Activated T-cell treated with anti-CD3 and anti-CD28 coated beads, Interleukin-2, amount 50 U/mL, for 4 hours (primary cell): ENCODE results near the gene ORM1. TPM values are rescaled to one million over a fixed set of nuclear protein-coding genes. Genes with fewer than 3 reads are reported as not detected.

Experiments used
- ATAC-seq, 2 donors: fragments of 200-7000 bp; cut with Tn5 transposase; one replicate each; pipeline ENCODE4 v1.10.0; 2021
- DNase-seq: peaks from one replicate; pipeline ENCODE4 v3.0.0-alpha.2; 2020
- H3K27me3 Mint-ChIP-seq: one replicate; pipeline ENCODE4 v1.8.0; 2021; ENCODE audit warnings: low read depth, mixed read lengths
- H3K36me3 Mint-ChIP-seq: one replicate; pipeline ENCODE4 v1.8.0; 2022; ENCODE audit warnings: mixed read lengths; ENCODE audit not compliant: insufficient read depth
- H3K4me1 Mint-ChIP-seq: one replicate; pipeline ENCODE4 v1.8.0; 2021; ENCODE audit warnings: low read depth, mixed read lengths
- H3K4me3 Mint-ChIP-seq: one replicate; pipeline ENCODE4 v1.8.0; 2021; ENCODE audit warnings: mild to moderate bottlenecking, moderate library complexity, mixed read lengths
- H3K9me3 Mint-ChIP-seq: one replicate; pipeline ENCODE4 v1.8.0; 2021; ENCODE audit warnings: mixed read lengths
- total RNA-seq, 3 donors: library from RNA; stranded (reverse); gene quantifications; one replicate each; pipeline ENCODE4 v1.2.1, GENCODE V29; 2021

The ORM1 gene
- total RNA-seq, 3 donors from 2014 or later, result 2.4 to 4.5 (median 3.5) TPM

DNA sequence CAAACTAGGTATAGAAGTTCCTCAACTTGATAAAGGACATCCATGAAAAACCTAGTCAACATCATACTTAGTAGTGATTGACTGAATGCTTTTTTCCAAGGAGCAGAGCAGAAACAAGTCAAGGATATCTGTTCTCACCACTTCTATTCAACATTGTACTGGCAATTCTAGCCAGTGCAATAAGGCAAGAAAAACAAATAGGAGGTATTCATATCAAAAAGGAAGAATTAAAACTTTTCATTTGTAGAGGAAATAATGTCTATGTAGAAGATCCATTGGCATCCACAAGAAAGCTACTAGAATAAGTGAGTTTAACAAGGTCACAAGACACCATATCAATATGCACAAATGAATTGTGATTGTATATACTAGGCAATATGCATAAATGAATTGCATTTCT, 28.2 kb upstream of the ORM1 start:
- H3K9me3 Mint-ChIP-seq, result peaks cover 18% of the 10 kb centered on the region
- H3K27me3 Mint-ChIP-seq, result peaks cover 4% of the 10 kb centered on the region
- no peak overlapping the region for H3K4me3 Mint-ChIP-seq
- ATAC-seq (no peak), DNase-seq (no peak)
- H3K36me3 Mint-ChIP-seq, result peaks cover 3% of the 10 kb centered on the region
- H3K4me1 Mint-ChIP-seq, result peaks cover 4% of the 10 kb centered on the region

DNA sequence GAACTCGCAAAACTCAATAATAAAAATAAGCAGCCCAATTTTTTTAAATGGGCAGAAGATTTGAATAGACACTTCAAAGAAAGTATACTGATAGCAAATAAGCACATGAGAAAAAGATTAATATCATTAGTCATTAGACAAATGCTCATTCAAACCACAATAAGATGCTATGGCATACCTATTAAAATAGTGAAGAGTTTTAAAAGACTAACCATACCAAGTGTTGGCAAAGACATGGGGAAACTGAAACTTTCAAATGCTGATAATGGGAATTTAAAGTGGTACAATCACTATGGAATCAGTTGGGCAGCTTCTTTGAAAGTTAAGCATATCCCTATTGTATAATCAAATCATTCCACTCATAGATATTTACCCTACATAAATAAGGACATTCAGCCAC, 26.6 kb upstream of the ORM1 start:
- H3K27me3 Mint-ChIP-seq, result peaks cover 3% of the 10 kb centered on the region
- H3K4me1 Mint-ChIP-seq, result no peaks in the 10 kb centered on the region
- ATAC-seq, result no peak
- H3K9me3 Mint-ChIP-seq, result peaks cover 18% of the 10 kb centered on the region
- peaks cover 3% of the 10 kb centered on the region for H3K36me3 Mint-ChIP-seq
- H3K4me3 Mint-ChIP-seq, result no peak overlapping the region
- DNase-seq, result no peak

DNA sequence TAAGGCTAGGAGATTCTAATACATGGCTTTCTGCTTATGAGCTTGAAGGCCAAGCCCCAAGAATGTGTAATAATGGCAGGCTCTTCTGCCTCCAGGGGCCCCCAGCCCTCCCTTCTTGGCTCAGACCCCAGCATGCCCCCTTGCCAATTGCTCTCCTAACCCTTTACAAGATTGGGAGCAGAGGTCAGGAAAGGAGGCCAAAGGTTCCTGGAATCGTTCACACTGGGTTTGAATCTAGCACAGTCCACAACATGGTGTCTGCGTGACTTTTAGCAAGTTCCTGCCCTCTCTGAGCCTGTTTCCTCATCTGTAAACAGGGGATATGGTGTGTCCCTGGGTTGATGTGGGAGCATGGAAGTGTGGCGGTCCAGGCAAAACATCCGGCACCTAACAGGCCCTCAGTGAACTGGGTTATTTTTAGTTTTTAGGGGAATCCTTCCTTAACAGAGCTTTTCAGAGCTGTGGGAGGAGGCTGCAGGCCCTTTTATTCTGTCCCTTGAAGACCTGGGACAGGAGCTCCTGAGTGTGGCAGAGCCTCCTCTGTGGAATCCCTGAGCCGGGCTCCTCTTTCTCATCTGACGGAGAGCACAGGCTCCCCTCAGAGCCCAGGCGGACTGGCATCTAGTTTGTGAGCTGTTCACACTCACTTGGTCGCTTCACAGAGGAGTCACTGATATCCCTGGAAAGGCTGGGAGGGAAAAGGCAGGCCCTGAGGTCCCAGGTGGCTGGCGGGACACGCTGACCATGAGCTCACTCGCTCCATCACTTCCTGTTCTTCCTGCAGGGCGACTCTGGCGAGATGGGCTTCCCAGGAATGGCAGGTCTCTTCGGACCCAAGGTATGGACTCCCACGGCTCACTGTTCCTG, 23.4 kb upstream of the ORM1 start:
- peaks cover 9% of the 10 kb centered on the region for H3K27me3 Mint-ChIP-seq
- H3K4me3 Mint-ChIP-seq, result no peak overlapping the region
- DNase-seq (no peak), ATAC-seq (no peak)
- no peaks in the 10 kb centered on the region for H3K4me1 Mint-ChIP-seq
- peaks cover 3% of the 10 kb centered on the region for H3K36me3 Mint-ChIP-seq
- peaks cover 17% of the 10 kb centered on the region for H3K9me3 Mint-ChIP-seq

DNA sequence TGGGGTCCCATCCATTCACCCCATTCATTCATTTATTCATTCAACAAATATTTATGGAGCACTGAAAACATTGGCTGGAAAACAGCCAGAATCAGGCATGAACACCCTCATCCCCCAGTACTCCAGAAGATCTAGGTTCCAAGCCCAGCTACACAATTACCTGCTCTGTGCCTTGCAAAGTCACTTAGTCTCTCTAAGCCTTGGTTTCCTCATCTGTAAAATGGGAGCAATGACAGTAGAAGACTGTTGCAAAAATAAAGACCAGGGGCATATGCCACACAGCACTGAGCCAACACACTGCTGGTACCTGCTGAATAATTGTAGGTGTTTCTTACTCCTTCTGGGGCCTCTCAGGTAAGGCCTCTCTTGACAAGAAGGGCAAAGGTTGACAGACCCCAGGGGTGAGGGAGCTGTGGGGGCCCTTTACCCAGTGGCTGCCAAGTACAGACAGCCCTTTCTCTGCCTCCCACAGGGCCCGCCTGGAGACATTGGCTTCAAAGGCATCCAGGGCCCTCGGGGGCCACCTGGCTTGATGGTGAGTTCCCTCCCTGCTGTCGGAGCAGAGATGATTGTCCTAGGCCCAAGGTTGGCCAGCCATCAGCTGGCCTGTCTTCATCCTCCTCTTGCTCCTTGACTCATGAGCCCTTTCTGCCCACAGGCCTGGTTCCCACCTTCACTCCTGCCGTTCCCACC, 22.6 kb upstream of the ORM1 start:
- peaks cover 10% of the 10 kb centered on the region for H3K9me3 Mint-ChIP-seq
- H3K27me3 Mint-ChIP-seq, result peaks cover 9% of the 10 kb centered on the region
- no peaks in the 10 kb centered on the region for H3K4me1 Mint-ChIP-seq
- ATAC-seq (no peak), DNase-seq (no peak)
- H3K36me3 Mint-ChIP-seq, result peaks cover 3% of the 10 kb centered on the region
- no peak overlapping the region for H3K4me3 Mint-ChIP-seq

DNA sequence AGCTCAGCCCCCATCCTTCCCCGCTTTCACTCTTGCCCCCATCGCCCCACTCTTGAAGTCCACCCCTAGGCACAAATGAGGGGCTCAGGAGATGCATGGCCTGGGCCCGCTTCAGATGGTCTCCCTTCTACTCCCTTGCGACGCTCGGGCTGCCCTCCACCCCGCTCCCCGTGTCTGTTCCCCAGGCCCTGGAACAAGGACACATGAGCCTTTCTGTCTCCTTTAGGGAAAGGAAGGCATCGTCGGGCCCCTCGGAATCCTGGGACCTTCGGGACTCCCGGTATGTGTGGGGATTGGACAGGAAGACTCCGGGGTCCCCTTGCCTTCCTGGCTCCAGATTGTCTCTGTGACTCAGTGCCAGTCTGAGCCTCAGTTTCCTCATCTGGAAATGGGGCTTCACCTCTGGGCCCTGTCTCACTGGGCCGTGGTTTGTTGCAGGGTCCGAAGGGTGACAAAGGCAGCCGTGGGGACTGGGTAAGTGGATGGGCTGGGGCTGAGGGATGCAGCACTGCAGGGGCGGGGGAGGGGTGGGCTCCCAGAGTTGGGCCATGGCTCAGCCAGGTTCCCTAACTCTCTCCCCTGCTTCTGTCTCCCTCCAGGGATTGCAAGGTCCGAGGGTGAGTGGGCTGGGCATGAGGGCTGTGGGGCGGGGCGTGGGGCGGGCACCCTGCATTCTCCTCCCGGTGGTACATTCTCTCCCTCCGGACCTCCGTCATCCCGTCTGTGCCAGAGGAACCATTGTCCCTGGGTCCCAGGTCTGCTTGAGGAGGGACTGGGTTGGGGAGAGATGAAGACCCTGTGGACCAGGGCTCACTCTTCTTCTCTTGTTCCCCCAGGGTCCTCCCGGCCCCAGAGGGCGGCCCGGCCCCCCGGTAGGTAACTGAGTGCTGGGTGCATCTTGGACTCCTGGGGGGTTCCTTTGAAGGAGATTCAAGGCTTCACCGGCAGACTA, 21.8 kb upstream of the ORM1 start:
- Mint-ChIP-seq H3K9me3 (peaks cover 4% of the 10 kb centered on the region), H3K36me3 (no peaks in the 10 kb centered on the region), H3K4me3 (no peak overlapping the region), H3K27me3 (peaks cover 9% of the 10 kb centered on the region), H3K4me1 (peaks cover 4% of the 10 kb centered on the region)
- no peak for DNase-seq
- ATAC-seq, result no peak

DNA sequence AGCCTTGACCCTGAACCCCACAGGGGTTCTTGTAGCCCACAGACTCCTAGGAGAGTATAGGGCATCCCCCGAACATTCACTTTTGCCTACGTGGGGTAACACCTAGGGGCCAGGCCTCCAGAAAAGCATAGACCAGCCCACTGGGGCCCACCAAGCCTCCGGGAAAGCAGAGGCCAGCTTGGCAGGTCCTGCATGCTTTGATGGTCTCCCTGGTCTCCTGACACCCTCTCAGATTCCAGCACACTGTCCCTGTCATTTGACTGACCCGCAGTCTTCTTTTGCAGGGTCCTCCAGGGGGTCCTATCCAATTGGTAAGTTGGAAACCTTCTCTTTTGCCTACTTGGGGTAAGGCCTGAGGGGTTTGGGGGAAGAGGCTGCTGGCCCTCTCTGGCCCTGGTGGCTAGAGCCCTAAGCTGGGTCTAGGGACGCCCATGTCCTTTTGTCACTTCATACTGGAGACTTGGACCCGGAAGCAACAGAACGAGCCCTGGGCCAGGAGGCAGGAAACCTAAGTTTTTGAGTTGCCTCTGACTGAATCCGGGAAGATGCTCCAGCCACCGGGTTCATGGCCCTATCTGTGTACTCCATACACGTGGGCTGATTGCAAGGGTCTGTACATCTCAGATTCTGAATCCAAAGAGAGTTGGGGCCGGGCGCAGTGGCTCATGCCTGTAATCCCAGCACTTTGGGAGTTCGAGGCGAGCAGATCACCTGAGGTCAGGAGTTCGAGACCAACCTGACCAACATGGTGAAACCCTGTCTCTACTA, 20.9 kb upstream of the ORM1 start:
- Mint-ChIP-seq H3K4me3 (no peak overlapping the region), H3K4me1 (peaks cover 4% of the 10 kb centered on the region), H3K36me3 (no peaks in the 10 kb centered on the region), H3K27me3 (peaks cover 9% of the 10 kb centered on the region), H3K9me3 (no peaks in the 10 kb centered on the region)
- ATAC-seq (no peak), DNase-seq (no peak)

DNA sequence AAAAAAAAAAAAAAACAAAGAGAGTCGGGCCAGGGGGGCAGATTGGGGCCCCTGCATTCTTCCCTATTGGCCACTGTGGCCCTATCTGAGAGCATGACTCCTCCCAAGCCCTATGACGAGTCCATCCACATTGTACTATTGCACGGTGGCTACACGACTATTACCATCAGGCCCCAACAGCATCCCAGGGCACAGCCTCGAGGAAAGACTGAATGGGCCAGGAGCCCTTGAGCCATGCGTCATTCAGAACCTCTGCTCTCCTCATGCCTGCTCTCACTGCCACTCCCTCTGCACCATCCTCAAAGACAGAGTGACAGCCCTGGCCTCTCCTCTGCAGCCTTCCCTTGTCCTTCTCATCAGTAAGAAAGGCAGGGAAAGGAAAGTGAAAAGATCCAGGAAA, 20.2 kb upstream of the ORM1 start:
- ATAC-seq, result no peak
- Mint-ChIP-seq H3K4me3 (no peak overlapping the region), H3K27me3 (peaks cover 9% of the 10 kb centered on the region), H3K4me1 (peaks cover 4% of the 10 kb centered on the region), H3K36me3 (no peaks in the 10 kb centered on the region), H3K9me3 (no peaks in the 10 kb centered on the region)
- DNase-seq, result no peak

DNA sequence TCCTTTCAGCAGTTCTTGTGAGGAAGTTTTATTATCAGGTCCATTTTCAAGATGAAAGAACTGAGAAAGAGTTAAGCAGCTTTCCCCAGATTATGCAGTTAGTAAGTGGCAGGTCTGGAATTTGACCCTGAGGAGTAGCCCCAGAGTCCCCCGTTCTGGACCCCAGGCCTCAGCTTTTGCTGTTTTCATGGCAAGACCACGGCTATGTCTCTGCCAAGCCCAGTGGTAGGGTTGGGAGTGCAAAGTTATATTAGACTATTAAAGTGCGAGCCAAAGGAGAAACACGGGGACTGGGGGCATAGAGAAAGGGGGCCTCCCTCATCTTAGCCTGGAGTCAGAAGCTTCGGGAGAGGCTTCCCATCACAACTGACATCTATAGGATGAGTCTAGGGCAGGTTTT, 19.3 kb upstream of the ORM1 start:
- Mint-ChIP-seq H3K9me3 (no peaks in the 10 kb centered on the region), H3K4me3 (no peak overlapping the region), H3K36me3 (no peaks in the 10 kb centered on the region), H3K4me1 (peaks cover 4% of the 10 kb centered on the region), H3K27me3 (peaks cover 9% of the 10 kb centered on the region)
- ATAC-seq (no peak), DNase-seq (no peak)

DNA sequence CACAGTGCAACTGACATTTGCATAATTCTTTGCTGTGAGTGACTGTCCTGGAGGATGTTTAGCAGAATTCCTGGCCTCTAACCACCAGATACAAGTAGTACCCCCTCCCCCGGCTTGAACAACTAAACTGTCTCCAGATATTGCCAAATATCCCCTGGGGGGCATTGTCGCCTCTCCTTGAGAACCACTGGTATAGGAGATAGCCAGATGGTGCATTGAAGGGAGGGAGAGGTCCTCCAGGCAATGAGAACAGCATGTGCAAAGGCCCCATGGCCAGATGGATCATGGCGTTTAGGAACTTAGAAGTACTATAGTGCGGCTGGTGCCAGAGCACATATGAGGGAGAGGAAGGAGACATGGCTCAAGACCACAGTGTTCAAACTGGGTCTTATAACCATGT, 18.9 kb upstream of the ORM1 start:
- Mint-ChIP-seq H3K4me1 (peaks cover 4% of the 10 kb centered on the region), H3K36me3 (no peaks in the 10 kb centered on the region), H3K27me3 (peaks cover 9% of the 10 kb centered on the region), H3K9me3 (no peaks in the 10 kb centered on the region), H3K4me3 (no peak overlapping the region)
- ATAC-seq, result no peak
- DNase-seq, result no peak

DNA sequence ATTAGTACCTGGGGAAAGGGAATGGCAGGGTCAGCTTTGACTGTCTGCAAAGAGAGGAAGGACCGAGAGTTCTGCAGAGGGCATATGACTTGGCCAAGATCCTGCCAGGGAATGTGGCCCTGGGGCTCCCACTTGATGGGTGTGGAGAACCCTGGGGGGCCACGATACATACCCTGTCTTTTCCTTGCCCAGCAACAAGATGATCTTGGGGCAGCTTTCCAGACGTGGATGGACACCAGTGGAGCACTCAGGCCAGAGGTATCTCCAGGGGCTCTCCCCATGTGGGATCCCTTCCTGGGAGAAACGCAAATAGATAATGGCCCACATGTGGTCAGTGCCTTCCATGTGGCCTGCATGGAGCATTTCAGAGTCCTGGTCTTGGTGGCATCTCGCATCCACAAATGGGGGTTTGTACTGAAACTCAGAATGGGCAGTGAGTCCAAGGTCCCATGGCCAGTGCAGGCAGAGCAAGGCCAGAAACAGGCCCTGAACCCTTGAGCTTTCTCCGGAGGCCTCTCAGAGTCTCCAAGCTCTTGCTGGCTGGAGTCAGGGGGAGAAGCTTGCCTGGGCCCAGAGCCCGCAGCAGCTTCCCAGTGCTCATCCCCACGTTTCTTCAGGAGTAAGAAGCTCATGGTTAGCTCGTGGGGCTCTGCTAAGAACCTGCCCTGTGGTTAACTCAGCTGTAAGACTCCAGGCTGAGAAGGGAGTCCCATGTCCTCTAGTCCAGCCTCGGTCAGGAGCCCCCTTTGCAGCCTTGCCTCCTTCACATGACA, 18.3 kb upstream of the ORM1 start:
- Mint-ChIP-seq H3K27me3 (peaks cover 9% of the 10 kb centered on the region), H3K4me3 (no peak overlapping the region), H3K36me3 (no peaks in the 10 kb centered on the region), H3K4me1 (peaks cover 4% of the 10 kb centered on the region), H3K9me3 (no peaks in the 10 kb centered on the region)
- DNase-seq (no peak), ATAC-seq (no peak)

DNA sequence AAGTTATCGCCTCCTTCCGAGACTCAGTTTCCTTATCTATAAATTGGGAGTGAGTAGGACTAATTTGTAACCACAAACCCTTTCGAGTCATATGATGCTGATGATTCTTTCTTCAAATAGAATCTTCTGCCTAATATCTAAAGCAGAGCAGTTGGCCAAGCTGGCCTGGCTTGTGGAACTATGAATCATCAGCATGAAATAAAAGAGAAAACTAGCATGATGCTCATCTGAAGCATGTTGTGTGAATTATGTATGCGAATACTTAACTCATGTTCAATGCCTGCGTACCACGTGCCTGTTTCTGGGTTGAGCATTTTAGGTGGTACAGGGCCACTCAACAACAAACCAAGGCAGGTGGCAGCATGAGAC, 15.0 kb upstream of the ORM1 start:
- Mint-ChIP-seq H3K4me1 (peaks cover 4% of the 10 kb centered on the region), H3K4me3 (no peak overlapping the region), H3K9me3 (no peaks in the 10 kb centered on the region), H3K36me3 (no peaks in the 10 kb centered on the region), H3K27me3 (peaks cover 3% of the 10 kb centered on the region)
- no peak for ATAC-seq
- no peak for DNase-seq

DNA sequence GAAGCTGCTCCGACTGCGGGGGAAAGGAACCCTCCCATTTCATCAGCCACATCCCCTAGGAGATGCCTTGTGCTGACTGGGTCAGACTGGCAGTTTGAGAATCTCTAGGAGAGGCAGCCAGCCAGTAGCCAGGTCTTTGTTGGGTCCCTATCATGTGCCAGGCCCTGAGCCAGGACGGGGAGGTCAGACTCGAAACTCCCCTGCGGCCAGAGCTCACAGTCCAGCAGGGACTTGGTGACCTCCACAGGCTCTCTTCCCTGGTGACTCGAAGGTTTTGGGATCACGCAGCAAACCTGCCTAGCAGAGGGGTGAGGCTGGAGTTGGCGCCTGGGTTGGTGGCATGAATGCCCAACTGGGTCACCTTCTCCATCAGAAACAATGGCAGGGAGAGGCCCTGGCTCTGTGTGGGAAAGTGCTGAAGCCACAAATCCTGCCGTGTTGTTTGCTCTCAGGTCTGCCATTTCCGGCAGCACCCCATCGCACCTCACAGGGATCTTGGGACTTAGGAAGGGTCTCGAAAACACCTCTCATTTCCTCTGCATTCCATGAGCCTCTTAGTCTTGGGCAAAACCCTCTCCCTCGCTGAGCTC, 14.4 kb upstream of the ORM1 start:
- H3K4me1 Mint-ChIP-seq, result peaks cover 4% of the 10 kb centered on the region
- no peak for DNase-seq
- H3K36me3 Mint-ChIP-seq, result no peaks in the 10 kb centered on the region
- no peak for ATAC-seq
- no peaks in the 10 kb centered on the region for H3K9me3 Mint-ChIP-seq
- H3K4me3 Mint-ChIP-seq, result no peak overlapping the region
- H3K27me3 Mint-ChIP-seq, result peaks cover 3% of the 10 kb centered on the region

DNA sequence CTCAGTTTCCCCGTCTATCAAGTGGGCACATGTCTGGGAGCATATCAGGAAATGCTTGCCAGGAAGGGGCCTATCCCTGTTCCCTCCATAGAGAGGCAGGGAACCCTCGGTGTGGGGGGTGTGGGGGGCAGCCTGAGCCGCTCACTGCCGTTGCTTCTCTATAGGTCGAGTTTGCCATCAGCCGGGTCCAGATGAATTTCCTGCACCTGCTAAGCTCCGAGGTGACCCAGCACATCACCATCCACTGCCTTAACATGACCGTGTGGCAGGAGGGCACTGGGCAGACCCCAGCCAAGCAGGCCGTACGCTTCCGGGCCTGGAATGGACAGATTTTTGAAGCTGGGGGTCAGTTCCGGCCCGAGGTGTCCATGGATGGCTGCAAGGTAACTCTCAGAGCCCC, 13.8 kb upstream of the ORM1 start:
- Mint-ChIP-seq H3K36me3 (no peaks in the 10 kb centered on the region), H3K4me3 (no peak overlapping the region), H3K27me3 (peaks cover 2% of the 10 kb centered on the region), H3K9me3 (no peaks in the 10 kb centered on the region), H3K4me1 (peaks cover 4% of the 10 kb centered on the region)
- DNase-seq, result no peak
- no peak for ATAC-seq
